MM.1S (cell line): Measurements from ENCODE around the gene SRP9.

Experiments
- EZH2 ChIP-seq: fragments of 300-600 bp; sonication (generic); optimal IDR thresholded peaks from 2 replicates; pipeline ENCODE3; 2017; ENCODE audit warnings: low read depth, mild to moderate bottlenecking, antibody characterized with exemption, low read length, mixed read lengths
- TF ChIP-seq, protein P1 (sequence below): fragments of 300-600 bp; sonication (generic); IDR thresholded peaks from 2 replicates; pipeline ENCODE4 v1.5.1; 2016; ENCODE audit warnings: antibody characterized with exemption, low read length, mixed read lengths

DNA sequence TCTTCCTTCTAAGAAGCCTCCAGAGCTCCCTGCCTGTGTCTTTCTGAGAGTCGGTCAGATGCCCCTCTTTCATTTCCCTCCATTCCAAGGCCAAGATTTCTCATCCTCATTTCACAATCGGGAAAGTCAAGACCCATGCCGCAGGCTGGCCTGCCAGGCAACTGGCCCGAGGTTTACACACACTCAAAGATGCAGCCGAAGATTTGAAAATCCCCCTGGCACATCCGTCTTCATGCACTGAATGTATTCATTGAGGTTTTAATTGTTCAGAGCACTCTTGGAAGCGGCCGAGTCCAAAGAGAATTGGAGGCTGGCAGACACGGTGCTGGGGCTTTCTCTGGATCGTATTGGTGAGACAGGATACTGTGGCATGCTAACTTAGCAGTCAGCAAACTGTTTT is 29.1 kb upstream of the SRP9 start:
- TF ChIP-seq, protein P1, sequence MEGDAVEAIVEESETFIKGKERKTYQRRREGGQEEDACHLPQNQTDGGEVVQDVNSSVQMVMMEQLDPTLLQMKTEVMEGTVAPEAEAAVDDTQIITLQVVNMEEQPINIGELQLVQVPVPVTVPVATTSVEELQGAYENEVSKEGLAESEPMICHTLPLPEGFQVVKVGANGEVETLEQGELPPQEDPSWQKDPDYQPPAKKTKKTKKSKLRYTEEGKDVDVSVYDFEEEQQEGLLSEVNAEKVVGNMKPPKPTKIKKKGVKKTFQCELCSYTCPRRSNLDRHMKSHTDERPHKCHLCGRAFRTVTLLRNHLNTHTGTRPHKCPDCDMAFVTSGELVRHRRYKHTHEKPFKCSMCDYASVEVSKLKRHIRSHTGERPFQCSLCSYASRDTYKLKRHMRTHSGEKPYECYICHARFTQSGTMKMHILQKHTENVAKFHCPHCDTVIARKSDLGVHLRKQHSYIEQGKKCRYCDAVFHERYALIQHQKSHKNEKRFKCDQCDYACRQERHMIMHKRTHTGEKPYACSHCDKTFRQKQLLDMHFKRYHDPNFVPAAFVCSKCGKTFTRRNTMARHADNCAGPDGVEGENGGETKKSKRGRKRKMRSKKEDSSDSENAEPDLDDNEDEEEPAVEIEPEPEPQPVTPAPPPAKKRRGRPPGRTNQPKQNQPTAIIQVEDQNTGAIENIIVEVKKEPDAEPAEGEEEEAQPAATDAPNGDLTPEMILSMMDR: no peak
- no peak for TF ChIP-seq EZH2
